HG03565 (cell line): Measurements from ENCODE around the gene EYS.
"Not testable (repeated sequence)": the region's sequence is repeated elsewhere in the genome, so short reads cannot be mapped to it uniquely, and the experiment has no call there.

Experiments
- ATAC-seq: cut with Tn5 transposase; IDR thresholded peaks from one replicate; pipeline ENCODE4 v1.9.1; 2021; ENCODE audit warnings: mild to moderate bottlenecking, moderate library complexity; ENCODE audit not compliant: unreplicated experiment

Gene EYS

GRCh38 chr6:64505312-64505711 is 1201.7 kb downstream of the EYS start:
- no peak for ATAC-seq

GRCh38 chr6:64504503-64504902 is 1202.5 kb downstream of the EYS start:
- ATAC-seq: no peak

GRCh38 chr6:64502801-64503200 is 1204.2 kb downstream of the EYS start:
- ATAC-seq: no peak

- no peak for ATAC-seq
These were observed 1209.4 kb downstream of the EYS start for GRCh38 chr6:64497634-64498033.

GRCh38 chr6:64489763-64490162 is 1217.3 kb downstream of the EYS start:
- no peak for ATAC-seq

GRCh38 chr6:64486578-64487351 is 1220.3 kb downstream of the EYS start:
- no peak for ATAC-seq

- ATAC-seq: no peak
These were observed 1223.0 kb downstream of the EYS start for GRCh38 chr6:64483956-64484499.

- no peak for ATAC-seq
These were observed 1224.4 kb downstream of the EYS start for GRCh38 chr6:64482631-64483030.

GRCh38 chr6:64479134-64479533 is 1227.9 kb downstream of the EYS start:
- ATAC-seq: no peak

- no peak for ATAC-seq
These were observed 1229.6 kb downstream of the EYS start for GRCh38 chr6:64477391-64477790.

GRCh38 chr6:64476935-64477334 is 1230.1 kb downstream of the EYS start:
- ATAC-seq: no peak

GRCh38 chr6:64469405-64469804 is 1237.6 kb downstream of the EYS start:
- not testable (repeated sequence) for ATAC-seq

GRCh38 chr6:64467656-64468055 is 1239.4 kb downstream of the EYS start:
- ATAC-seq: no peak

- no peak for ATAC-seq
These were observed 1247.5 kb downstream of the EYS start for GRCh38 chr6:64459411-64459944.

GRCh38 chr6:64448101-64448500 is 1258.9 kb downstream of the EYS start:
- ATAC-seq: not testable (repeated sequence)

GRCh38 chr6:64445038-64445437 is 1262.0 kb downstream of the EYS start:
- no peak for ATAC-seq

- ATAC-seq: no peak
These were observed 1267.8 kb downstream of the EYS start for GRCh38 chr6:64439274-64439673.

GRCh38 chr6:64437996-64438395 is 1269.0 kb downstream of the EYS start:
- no peak for ATAC-seq

GRCh38 chr6:64429926-64430325 is 1277.1 kb downstream of the EYS start:
- no peak for ATAC-seq

- ATAC-seq: no peak
These were observed 1278.8 kb downstream of the EYS start for GRCh38 chr6:64428186-64428585.

- ATAC-seq: no peak
These were observed 1291.1 kb downstream of the EYS start for GRCh38 chr6:64415926-64416325.

- no peak for ATAC-seq
These were observed 1295.8 kb downstream of the EYS start for GRCh38 chr6:64411226-64411625.
